ENCODE measurements around the gene NRIP1. TPM values are rescaled to one million over a fixed set of nuclear protein-coding genes. Genes with fewer than 3 reads are reported as not detected.

Gene NRIP1
- total RNA-seq, 1 experiment from 2014 or later, result 29.6 TPM

- intact Hi-C loops (cut with micrococcal nuclease), result no loop called here
These were observed 147.0 kb downstream of the NRIP1 start for GRCh38 chr21:14917762-14918161.

More at GRCh38 chr21:14917762-14918161, 147.0 kb downstream of the NRIP1 start:
- H3K4me2 ChIP-seq (ENCODE audit: low read length), result no peak overlapping the region
- peaks cover 0 to 5% of the 10 kb centered on the region in 2 experiments; a peak in 1 of 4 replicates for H3K4me1 ChIP-seq (ENCODE audit: control insufficient read depth in 1 of 2, insufficient read depth in 2 of 2, low read length in 2 of 2)
- no peaks in the 10 kb centered on the region for H4K20me1 ChIP-seq (ENCODE audit: insufficient read depth)
- H3K9me3 ChIP-seq (ENCODE audit: control insufficient read depth in 1 of 2, insufficient read depth in 1 of 2, low read depth in 1 of 2, low read length in 2 of 2), result no peaks in the 10 kb centered on the region
- no peak overlapping the region for H3K4me3 ChIP-seq (replicated peaks in 1 of 2; ENCODE audit: low read depth in 1 of 2, low read length in 2 of 2)
- no peak for ATAC-seq
- ChIA-PET CTCF (no interaction called here), POLR2A (no interaction called here), RAD21 (ENCODE audit: low non-redundant PET in 1 of 2, low total read pairs in 2 of 2, uncharacterized antibody in 2 of 2, unreplicated experiment in 2 of 2) (no interaction called here)
- no peaks in the 10 kb centered on the region for H3K27me3 ChIP-seq (ENCODE audit: insufficient read depth, low read length)
- TF ChIP-seq CEBPB (IDR thresholded peaks at IDR 0.05; ENCODE audit: low read depth) (no peak), ZBTB33 (IDR thresholded peaks at IDR 0.05; ENCODE audit: extremely low read depth, insufficient replicate concordance, low read length) (no peak), SP1 (IDR thresholded peaks at IDR 0.05; ENCODE audit: low read depth) (no peak), REST (IDR thresholded peaks at IDR 0.05; ENCODE audit: low read depth) (no peak), ELF1 (IDR thresholded peaks at IDR 0.05; ENCODE audit: borderline replicate concordance, low read depth) (no peak), TCF7L2 (IDR thresholded peaks at IDR 0.05; ENCODE audit: borderline replicate concordance, extremely low read depth, insufficient read depth, insufficient read length) (no peak), CTCF (IDR thresholded peaks at IDR 0.05 in 2 of 3, conservative IDR thresholded peaks at IDR 0.05 in 1 of 3; ENCODE audit: borderline replicate concordance in 1 of 3, insufficient read depth in 1 of 3, low read depth in 2 of 3, low read length in 2 of 3) (no peak), SRF (IDR thresholded peaks at IDR 0.05; ENCODE audit: low read depth) (no peak), POLR2AphosphoS5 (IDR thresholded peaks at IDR 0.05; ENCODE audit: low read depth, low read length) (no peak), JUND (IDR thresholded peaks at IDR 0.05) (no peak)
- no peak overlapping the region for H2AFZ ChIP-seq (ENCODE audit: low read depth, low read length, poor library complexity, severe bottlenecking)
- no TSS peak for BruUV-seq (replicated peaks)
- H3K9ac ChIP-seq (ENCODE audit: low read length), result no peak overlapping the region
- H3K36me3 ChIP-seq (ENCODE audit: control insufficient read depth in 1 of 2, insufficient read depth in 2 of 2, low read length in 2 of 2), result no peaks in the 10 kb centered on the region
- H3K27ac ChIP-seq (ENCODE audit: low read depth, low read length), result no peak overlapping the region
- H3K79me2 ChIP-seq (ENCODE audit: insufficient read depth, low read length), result no peaks in the 10 kb centered on the region
- no peaks in the 10 kb centered on the region for H3K9me2 ChIP-seq (ENCODE audit: insufficient read depth)
- DNase-seq (ENCODE audit: low read depth, low spot score), result no peak

Data from HCT116 (cell line).